ENCODE data around the gene PGAP1. TPM values are rescaled to one million over a fixed set of nuclear protein-coding genes. Genes with fewer than 3 reads are reported as not detected.

Gene PGAP1
- total RNA-seq, 1 experiment from 2014 or later: 15.7 TPM

- POLR2A ChIA-PET: no interaction called here
- no peak for ATAC-seq
- in situ Hi-C loops (cut with HindIII; ENCODE audit: low pct_unique_long_range_greater_than_20kb, low sequenced_read_pairs): no loop called here
- H3K4me3 ChIP-seq (ENCODE audit: low read depth in 2 of 2, low read length in 2 of 2): no peak overlapping the region
- H3K36me3 ChIP-seq (ENCODE audit: control insufficient read depth, insufficient read depth, low read length): no peaks in the 10 kb centered on the region
- CTCF ChIA-PET: no interaction called here
- no peaks in the 10 kb centered on the region for H3K27me3 ChIP-seq (ENCODE audit: control insufficient read depth, insufficient read depth, low read length)
- intact Hi-C loops (cut with micrococcal nuclease; ENCODE audit: unreplicated experiment): no loop called here
- TF ChIP-seq POLR2AphosphoS5 (IDR thresholded peaks at IDR 0.05; ENCODE audit: low read depth, low read length) (no peak), REST (IDR thresholded peaks at IDR 0.05; ENCODE audit: insufficient read depth in 1 of 2, low read depth in 2 of 2, low read length in 1 of 2) (no peak), CTCF (IDR thresholded peaks at IDR 0.05) (no peak), SIN3A (IDR thresholded peaks at IDR 0.05; ENCODE audit: borderline replicate concordance, insufficient read depth, low read depth, low read length) (no peak), TCF7L2 (IDR thresholded peaks at IDR 0.05; ENCODE audit: low read depth, low read length) (no peak)
- no TSS peak for BruUV-seq (replicated peaks)
- DNase-seq (ENCODE audit: low read depth, low spot score): no peak
- H3K27ac ChIP-seq (ENCODE audit: low read length): no peak overlapping the region
- H3K4me1 ChIP-seq (ENCODE audit: control insufficient read depth, insufficient read depth, low read length): no peaks in the 10 kb centered on the region
- no peaks in the 10 kb centered on the region for H3K9me3 ChIP-seq (ENCODE audit: control insufficient read depth, insufficient read depth, low read depth, low read length)
These were observed 35.8 kb upstream of the PGAP1 start for GRCh38 chr2:196962325-196962724.

GRCh38 chr2:196961889-196962288, 35.4 kb upstream of the PGAP1 start:
- Histone ChIP-seq H3K36me3 (ENCODE audit: control insufficient read depth, insufficient read depth, low read length) (no peaks in the 10 kb centered on the region), H3K27ac (ENCODE audit: low read length) (no peak overlapping the region), H3K4me1 (ENCODE audit: control insufficient read depth, insufficient read depth, low read length) (no peaks in the 10 kb centered on the region), H3K27me3 (ENCODE audit: control insufficient read depth, insufficient read depth, low read length) (no peaks in the 10 kb centered on the region), H3K9me3 (ENCODE audit: control insufficient read depth, insufficient read depth, low read depth, low read length) (no peaks in the 10 kb centered on the region), H3K4me3 (ENCODE audit: low read depth in 2 of 2, low read length in 2 of 2) (no peak overlapping the region)
- TF ChIP-seq SIN3A (IDR thresholded peaks at IDR 0.05; ENCODE audit: borderline replicate concordance, insufficient read depth, low read depth, low read length) (no peak), REST (IDR thresholded peaks at IDR 0.05; ENCODE audit: insufficient read depth in 1 of 2, low read depth in 2 of 2, low read length in 1 of 2) (no peak), CTCF (IDR thresholded peaks at IDR 0.05) (no peak), POLR2AphosphoS5 (IDR thresholded peaks at IDR 0.05; ENCODE audit: low read depth, low read length) (no peak), TCF7L2 (IDR thresholded peaks at IDR 0.05; ENCODE audit: low read depth, low read length) (no peak)
- no TSS peak for BruUV-seq (replicated peaks)
- in situ Hi-C loops (cut with HindIII; ENCODE audit: low pct_unique_long_range_greater_than_20kb, low sequenced_read_pairs) (no loop called here), intact Hi-C loops (cut with micrococcal nuclease; ENCODE audit: unreplicated experiment) (no loop called here)
- DNase-seq (ENCODE audit: low read depth, low spot score) (no peak), ATAC-seq (no peak)
- POLR2A ChIA-PET: no interaction called here
- CTCF ChIA-PET: no interaction called here
